K562 (cell line): ENCODE results near the gene SPATS1. TPM values are rescaled to one million over a fixed set of nuclear protein-coding genes. Genes with fewer than 3 reads are reported as not detected.

Experiments used
- BRCA1 ChIP-seq, 2 experiments: fragments of 450-650 bp in 1 of 2; sonication (generic) in 1 of 2; formaldehyde crosslinking in 1 of 2; IDR thresholded peaks; 2 replicates each; pipeline versions ENCODE4 v1.5.0 to v1.6.1; 2017 to 2020; ENCODE audit warnings: mild to moderate bottlenecking in 1 of 2, missing genetic modification reagents in 1 of 2
- CREM ChIP-seq: IDR thresholded peaks from 2 replicates; pipeline ENCODE4 v1.6.1; 2014; ENCODE audit warnings: antibody characterized with exemption, low read depth
- HNRNPUL1 ChIP-seq: fragments of 200-400 bp; formaldehyde crosslinking; IDR thresholded peaks from 2 replicates; pipeline ENCODE4 v1.6.1; 2017; ENCODE audit warnings: low read length
- POLR2B ChIP-seq: fragments of 450-650 bp; IDR thresholded peaks from 2 replicates; pipeline ENCODE4 v1.6.1; 2018; ENCODE audit warnings: low read depth; ENCODE audit not compliant: partially characterized antibody
- U2AF1 ChIP-seq: fragments of 200-400 bp; formaldehyde crosslinking; optimal IDR thresholded peaks from 2 replicates; pipeline ENCODE3; 2017; ENCODE audit warnings: mild to moderate bottlenecking, low read depth, low read length, moderate library complexity
- ZFP30 ChIP-seq: fragments of 250-450 bp; sonication (Bioruptor Pico); IDR thresholded peaks from 2 replicates; pipeline ENCODE4 v1.8.0; 2022; ENCODE audit warnings: moderate library complexity, mild to moderate bottlenecking, inconsistent platforms, borderline replicate concordance
- ZFX ChIP-seq: sonication (generic); formaldehyde crosslinking; IDR thresholded peaks from 2 replicates; pipeline ENCODE4 v1.8.0; 2022; ENCODE audit warnings: mild to moderate bottlenecking, missing genetic modification reagents, moderate library complexity
- ZNF124 ChIP-seq: sonication (generic); formaldehyde crosslinking; IDR thresholded peaks from 2 replicates; pipeline ENCODE4 v1.8.1; 2022; ENCODE audit warnings: missing genetic modification reagents
- polyA plus RNA-seq, 8 experiments: library from polyadenylated mRNA; depleted of rRNA in 4 of 8; stranded (reverse) in 5 of 8; unstranded in 3 of 8; fragments of >200 nt; fragmentation: Nextera tagmentation in 2 of 8; fragmentation: Illumina TruSeq in 1 of 8; extraction: Ambion mirVana in 2 of 8; extraction: Trizol in 1 of 8; gene quantifications; 2 replicates each; pipeline versions ENCODE4 v1.2.1 to v1.2.3, GENCODE V29; 2011 to 2014; ENCODE audit warnings: inconsistent platforms in 1 of 8, missing spikeins in 1 of 8
- total RNA-seq, 7 experiments: library from RNA; depleted of rRNA in 6 of 7; stranded (reverse); fragments of >200 nt in 6 of 7; fragmentation: Illumina TruSeq in 2 of 7; extraction: Trizol in 2 of 7; gene quantifications; 2 replicates each; pipeline versions ENCODE4 v1.2.1 to v1.2.3, GENCODE V29; 2011 to 2021; ENCODE audit warnings: low replicate concordance in 1 of 7
- TF ChIP-seq, protein P1 (sequence below), 2 experiments: fragments of 450-650 bp; IDR thresholded peaks; 2 replicates each; pipeline ENCODE4 v1.6.1; 2016; ENCODE audit warnings: mild to moderate bottlenecking in 2 of 2, borderline replicate concordance in 1 of 2, low read depth in 1 of 2, moderate library complexity in 1 of 2
- TF ChIP-seq, protein P2 (sequence below): fragments of 450-650 bp; IDR thresholded peaks from 2 replicates; pipeline ENCODE4 v1.6.1; 2017; ENCODE audit warnings: antibody characterized with exemption
- TF ChIP-seq, protein P3 (sequence below): fragments of 250-450 bp; sonication (Bioruptor Pico); IDR thresholded peaks from 2 replicates; pipeline ENCODE4 v1.8.0; 2022; ENCODE audit warnings: inconsistent platforms, mild to moderate bottlenecking, moderate library complexity, borderline replicate concordance
- TF ChIP-seq, protein P4 (sequence below): sonication (generic); formaldehyde crosslinking; IDR thresholded peaks from 2 replicates; pipeline ENCODE4 v1.8.0; 2022; ENCODE audit warnings: mild to moderate bottlenecking, missing genetic modification reagents, borderline replicate concordance

The SPATS1 gene
- total and polyA plus RNA-seq, 9 of the 15 experiments (the other 6 are each of a cell fraction or from before 2014, with no cell fraction given), result not detected

DNA sequence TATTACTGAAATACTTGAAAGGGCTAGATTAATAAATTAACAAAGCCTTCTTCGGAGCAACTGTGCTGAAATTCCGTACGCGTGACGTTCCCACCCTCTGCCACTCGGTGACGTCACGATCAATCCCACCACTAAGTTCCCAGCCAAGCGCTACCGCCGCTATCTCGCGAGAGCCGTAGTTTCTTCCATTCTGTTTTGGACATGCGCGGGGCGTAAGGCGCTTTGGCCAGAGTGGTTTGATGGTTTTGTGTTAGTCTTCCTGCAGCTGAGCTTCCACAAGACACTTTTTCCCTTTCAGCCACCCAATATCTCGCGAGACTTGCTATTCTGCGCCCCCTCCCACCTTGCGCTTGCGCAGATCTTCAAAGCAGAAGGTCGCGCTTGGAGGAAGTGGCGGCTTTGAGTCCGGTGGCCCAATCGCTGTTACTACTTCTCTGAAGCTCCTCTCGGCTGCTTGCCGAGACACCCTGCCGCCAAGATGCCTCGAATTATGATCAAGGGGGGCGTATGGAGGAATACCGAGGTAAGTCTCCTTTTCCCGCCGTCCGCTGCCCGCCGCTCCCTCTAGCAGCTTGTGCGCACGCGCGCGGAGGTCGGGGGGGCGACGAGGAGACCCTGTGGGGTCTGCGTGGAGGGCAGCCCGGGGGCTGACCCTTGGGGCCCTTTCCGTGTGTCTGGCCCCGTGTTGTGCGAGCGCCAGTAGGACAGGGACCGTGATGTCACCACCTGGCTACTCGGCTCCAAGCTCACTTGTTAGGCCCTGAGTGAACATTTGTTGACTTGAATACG lies 45.1 kb downstream of the SPATS1 start, which contains the start of gene CDC5L (continued):
- TF ChIP-seq, protein P1, sequence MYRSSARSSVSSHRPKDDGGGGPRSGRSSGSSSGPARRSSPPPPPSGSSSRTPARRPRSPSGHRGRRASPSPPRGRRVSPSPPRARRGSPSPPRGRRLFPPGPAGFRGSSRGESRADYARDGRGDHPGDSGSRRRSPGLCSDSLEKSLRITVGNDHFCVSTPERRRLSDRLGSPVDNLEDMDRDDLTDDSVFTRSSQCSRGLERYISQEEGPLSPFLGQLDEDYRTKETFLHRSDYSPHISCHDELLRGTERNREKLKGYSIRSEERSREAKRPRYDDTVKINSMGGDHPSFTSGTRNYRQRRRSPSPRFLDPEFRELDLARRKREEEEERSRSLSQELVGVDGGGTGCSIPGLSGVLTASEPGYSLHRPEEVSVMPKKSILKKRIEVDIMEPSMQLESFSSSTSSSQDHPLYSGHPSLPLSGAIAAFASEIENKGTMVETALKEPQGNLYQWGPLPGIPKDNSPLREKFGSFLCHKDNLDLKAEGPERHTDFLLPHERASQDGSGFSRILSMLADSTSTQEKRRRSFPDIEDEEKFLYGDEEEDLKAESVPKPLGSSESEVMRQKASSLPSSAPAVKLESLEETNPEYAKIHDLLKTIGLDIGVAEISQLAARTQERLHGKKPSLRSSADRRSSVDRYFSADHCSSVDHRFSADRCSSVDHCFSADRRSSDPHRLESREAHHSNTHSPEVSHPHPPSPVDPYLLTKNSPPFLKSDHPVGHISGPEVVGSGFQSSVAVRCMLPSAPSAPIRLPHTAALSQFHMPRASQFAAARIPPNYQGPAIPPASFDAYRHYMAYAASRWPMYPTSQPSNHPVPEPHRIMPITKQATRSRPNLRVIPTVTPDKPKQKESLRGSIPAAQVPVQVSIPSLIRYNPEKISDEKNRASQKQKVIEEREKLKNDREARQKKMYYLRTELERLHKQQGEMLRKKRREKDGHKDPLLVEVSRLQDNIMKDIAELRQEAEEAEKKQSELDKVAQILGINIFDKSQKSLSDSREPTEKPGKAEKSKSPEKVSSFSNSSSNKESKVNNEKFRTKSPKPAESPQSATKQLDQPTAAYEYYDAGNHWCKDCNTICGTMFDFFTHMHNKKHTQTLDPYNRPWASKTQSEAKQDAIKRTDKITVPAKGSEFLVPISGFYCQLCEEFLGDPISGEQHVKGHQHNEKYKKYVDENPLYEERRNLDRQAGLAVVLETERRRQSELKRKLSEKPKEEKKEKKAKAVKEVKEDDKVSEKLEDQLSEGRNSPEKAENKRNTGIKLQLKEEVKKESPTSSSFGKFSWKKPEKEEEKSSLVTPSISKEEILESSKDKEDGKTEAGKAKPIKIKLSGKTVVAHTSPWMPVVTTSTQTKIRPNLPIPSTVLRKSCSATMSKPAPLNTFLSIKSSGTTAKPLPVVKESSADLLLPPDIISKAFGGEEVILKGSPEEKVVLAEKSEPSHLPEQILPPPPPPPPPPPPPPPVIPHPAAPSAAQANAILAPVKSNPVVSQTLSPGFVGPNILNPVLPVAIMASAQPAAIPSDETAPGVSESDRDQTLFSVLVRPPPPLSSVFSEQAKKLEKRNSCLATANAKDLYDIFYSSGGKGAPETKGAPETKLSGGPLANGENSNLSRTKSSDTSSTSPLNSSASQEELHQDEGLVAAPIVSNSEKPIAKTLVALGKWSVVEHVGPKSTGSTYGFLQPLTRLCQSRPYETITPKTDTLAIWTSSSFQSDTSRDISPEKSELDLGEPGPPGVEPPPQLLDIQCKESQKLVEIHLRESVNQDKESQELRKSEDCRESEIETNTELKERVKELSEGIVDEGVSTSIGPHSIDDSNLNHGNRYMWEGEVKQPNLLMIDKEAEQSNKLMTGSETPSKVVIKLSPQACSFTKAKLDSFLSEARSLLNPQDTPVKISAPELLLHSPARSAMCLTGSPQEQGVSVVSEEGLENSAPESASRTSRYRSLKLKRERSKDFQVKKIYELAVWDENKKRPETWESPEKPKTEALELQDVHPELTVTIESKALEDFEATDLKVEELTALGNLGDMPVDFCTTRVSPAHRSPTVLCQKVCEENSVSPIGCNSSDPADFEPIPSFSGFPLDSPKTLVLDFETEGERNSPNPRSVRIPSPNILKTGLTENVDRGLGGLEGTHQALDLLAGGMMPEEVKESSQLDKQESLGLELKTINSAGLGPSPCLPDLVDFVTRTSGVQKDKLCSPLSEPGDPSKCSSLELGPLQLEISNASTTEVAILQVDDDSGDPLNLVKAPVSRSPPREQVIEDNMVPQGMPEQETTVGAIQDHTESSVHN (IDR thresholded peaks at IDR 0.05; ENCODE audit: borderline replicate concordance in 1 of 2, low read depth in 1 of 2), result no peak
- TF ChIP-seq CREM, result peak; percentile 98
- TF ChIP-seq POLR2B, result peak; percentile 98
- TF ChIP-seq ZNF124 (CRISPR knock-in tag), result no peak
- TF ChIP-seq, protein P2, sequence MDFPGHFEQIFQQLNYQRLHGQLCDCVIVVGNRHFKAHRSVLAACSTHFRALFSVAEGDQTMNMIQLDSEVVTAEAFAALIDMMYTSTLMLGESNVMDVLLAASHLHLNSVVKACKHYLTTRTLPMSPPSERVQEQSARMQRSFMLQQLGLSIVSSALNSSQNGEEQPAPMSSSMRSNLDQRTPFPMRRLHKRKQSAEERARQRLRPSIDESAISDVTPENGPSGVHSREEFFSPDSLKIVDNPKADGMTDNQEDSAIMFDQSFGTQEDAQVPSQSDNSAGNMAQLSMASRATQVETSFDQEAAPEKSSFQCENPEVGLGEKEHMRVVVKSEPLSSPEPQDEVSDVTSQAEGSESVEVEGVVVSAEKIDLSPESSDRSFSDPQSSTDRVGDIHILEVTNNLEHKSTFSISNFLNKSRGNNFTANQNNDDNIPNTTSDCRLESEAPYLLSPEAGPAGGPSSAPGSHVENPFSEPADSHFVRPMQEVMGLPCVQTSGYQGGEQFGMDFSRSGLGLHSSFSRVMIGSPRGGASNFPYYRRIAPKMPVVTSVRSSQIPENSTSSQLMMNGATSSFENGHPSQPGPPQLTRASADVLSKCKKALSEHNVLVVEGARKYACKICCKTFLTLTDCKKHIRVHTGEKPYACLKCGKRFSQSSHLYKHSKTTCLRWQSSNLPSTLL, result no peak
- TF ChIP-seq ZFX (CRISPR knock-in tag), result peak; percentile 91
- TF ChIP-seq, protein P3, sequence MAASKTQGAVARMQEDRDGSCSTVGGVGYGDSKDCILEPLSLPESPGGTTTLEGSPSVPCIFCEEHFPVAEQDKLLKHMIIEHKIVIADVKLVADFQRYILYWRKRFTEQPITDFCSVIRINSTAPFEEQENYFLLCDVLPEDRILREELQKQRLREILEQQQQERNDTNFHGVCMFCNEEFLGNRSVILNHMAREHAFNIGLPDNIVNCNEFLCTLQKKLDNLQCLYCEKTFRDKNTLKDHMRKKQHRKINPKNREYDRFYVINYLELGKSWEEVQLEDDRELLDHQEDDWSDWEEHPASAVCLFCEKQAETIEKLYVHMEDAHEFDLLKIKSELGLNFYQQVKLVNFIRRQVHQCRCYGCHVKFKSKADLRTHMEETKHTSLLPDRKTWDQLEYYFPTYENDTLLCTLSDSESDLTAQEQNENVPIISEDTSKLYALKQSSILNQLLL, result no peak
- no peak for TF ChIP-seq HNRNPUL1
- TF ChIP-seq BRCA1 (IDR thresholded peaks at IDR 0.05), result no peak
- TF ChIP-seq BRCA1 (CRISPR knock-in tag; IDR thresholded peaks at IDR 0.05), result 0 out of 2 replicates have a peak, but pooled peaks have one; percentile 39
- no peak for TF ChIP-seq U2AF1
- no peak for TF ChIP-seq ZFP30 (CRISPR knock-in tag)
- TF ChIP-seq, protein P4, sequence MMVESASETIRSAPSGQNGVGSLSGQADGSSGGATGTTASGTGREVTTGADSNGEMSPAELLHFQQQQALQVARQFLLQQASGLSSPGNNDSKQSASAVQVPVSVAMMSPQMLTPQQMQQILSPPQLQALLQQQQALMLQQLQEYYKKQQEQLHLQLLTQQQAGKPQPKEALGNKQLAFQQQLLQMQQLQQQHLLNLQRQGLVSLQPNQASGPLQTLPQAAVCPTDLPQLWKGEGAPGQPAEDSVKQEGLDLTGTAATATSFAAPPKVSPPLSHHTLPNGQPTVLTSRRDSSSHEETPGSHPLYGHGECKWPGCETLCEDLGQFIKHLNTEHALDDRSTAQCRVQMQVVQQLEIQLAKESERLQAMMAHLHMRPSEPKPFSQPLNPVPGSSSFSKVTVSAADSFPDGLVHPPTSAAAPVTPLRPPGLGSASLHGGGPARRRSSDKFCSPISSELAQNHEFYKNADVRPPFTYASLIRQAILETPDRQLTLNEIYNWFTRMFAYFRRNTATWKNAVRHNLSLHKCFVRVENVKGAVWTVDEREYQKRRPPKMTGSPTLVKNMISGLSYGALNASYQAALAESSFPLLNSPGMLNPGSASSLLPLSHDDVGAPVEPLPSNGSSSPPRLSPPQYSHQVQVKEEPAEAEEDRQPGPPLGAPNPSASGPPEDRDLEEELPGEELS (CRISPR knock-in tag), result peak; percentile 78; the same call in 1 of the 2 replicates
